ENCODE measurements around the gene STAG3. TPM values are rescaled to one million over a fixed set of nuclear protein-coding genes. Genes with fewer than 3 reads are reported as not detected.
"Not testable (repeated sequence)": the region's sequence is repeated elsewhere in the genome, so short reads cannot be mapped to it uniquely, and the experiment has no call there.

STAG3 gene
- polyA plus RNA-seq, 1 donor from 2014 or later, result 61.5 TPM

DNA sequence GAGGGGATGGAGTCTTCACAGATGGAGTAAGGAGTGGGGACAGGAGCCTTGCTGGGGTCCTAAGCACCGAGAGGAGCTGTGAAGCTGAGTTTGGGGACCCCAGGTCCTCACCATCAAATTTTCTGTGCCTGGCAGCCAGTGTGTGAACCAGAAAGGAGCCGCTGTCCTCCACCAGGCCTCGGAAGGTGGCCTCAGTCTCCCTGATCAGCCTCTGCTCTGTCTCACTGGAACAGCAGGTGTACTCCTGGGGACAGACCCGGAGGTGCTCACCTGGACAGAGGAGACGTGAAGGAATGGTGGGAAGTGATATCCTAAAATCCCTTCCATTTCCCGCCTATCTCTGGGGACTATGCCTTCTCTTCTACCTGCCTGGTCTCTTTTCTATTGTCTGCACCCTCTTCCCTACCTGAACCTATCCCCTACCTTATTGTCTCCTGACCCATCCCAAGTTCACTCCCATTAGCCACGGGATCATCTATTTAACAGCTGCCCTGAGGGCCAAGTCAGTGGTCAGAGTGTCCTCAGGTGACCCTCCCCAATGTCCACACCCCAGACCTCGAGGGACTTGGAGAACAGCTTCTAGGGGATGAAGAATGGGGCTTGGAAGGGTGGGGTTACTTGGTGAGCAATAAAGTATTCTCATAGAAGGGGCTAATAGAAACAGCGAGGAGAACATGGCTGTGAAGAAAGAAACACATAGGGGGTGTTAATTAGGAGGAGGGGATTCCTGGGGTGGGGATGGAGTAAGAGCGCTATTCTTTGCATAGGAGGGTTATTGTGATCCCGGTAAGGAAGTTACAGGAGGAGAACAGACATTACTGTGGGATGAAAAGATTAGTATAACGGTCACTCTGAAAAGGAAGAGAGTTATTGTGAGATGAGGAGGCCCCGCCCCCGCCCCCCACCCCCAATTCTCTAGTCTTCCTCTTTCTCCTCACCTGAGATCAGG lies 1.3 kb upstream of the STAG3 start:
- H3K4me3 Mint-ChIP-seq, result peak overlapping the region; percentile 73 to 93 (median 85)
- peaks cover 11% of the 10 kb centered on the region for H3K27me3 Mint-ChIP-seq
- no peaks in the 10 kb centered on the region for H3K36me3 Mint-ChIP-seq
- H3K4me1 Mint-ChIP-seq, result peaks cover 5 to 10% (median 6%) of the 10 kb centered on the region in 3 donors
- peak overlapping the region in 1 of 3 donors; percentile 12 for H3K27ac Mint-ChIP-seq
- H3K9me3 Mint-ChIP-seq, result no peaks in the 10 kb centered on the region

DNA sequence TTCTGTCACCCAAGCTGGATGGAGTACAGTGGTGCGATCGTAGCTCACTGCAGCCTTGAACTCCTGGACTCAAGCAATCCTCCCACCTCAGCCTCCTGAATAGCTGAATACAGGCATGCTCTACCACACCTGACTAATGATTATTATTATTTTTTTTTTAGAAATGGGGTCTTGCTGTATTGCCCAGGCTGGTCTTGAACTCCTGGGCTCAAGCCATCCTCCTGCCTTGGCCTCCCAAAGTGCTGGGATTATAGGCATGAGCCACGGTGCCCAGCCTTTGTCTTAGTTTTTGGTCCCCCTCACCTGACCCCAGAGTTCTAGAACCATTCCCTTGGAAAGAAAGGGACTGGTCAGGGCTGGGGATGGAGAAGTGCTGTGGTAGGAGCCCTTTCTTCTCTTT lies 2.4 kb downstream of the STAG3 start:
- H3K27ac Mint-ChIP-seq, H3K36me3 Mint-ChIP-seq, H3K4me3 Mint-ChIP-seq, H3K27me3 Mint-ChIP-seq, H3K4me1 Mint-ChIP-seq, H3K9me3 Mint-ChIP-seq: not testable (repeated sequence)

DNA sequence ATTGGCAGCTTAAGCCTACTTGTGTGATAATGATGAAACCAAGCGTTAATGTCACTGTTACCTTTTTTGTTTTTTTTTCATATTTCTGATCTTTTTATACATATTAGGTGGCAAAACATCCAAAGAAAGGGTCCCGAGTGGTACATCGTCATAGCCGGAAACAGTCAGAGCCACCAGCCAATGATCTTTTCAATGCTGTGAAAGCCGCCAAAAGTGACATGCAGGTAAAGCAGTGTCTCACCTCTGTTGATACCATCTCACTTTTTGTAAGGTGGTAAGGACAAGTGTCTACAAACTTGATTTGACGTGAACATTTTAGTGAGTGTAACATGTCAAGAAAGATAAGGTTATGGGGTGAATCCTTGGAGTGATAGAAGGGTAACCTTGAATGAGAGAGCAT lies 4.9 kb downstream of the STAG3 start:
- not testable (repeated sequence) for H3K36me3 Mint-ChIP-seq, H3K4me3 Mint-ChIP-seq, H3K27me3 Mint-ChIP-seq, H3K27ac Mint-ChIP-seq, H3K4me1 Mint-ChIP-seq, H3K9me3 Mint-ChIP-seq

DNA sequence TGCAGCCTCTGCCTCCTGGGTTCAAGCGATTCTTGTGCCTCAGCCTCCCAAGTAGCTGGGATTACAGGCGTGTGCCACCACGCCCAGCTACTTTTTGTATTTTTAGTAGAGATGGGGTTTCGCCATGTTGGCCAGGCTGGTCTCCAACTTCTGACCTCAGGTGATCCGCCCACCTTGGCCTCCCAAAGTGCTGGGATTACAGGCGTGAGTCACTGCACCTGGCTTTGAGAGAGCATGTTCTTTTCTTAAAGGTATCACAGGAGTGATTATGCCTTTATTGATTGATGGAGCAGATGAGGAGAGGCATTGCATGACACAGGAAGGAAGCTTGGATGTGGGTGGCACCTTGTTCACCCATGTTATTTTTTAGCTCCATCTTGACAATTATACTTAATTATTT lies 5.4 kb downstream of the STAG3 start:
- not testable (repeated sequence) for H3K4me1 Mint-ChIP-seq, H3K36me3 Mint-ChIP-seq, H3K9me3 Mint-ChIP-seq, H3K27me3 Mint-ChIP-seq, H3K27ac Mint-ChIP-seq
- peak overlapping the region in 1 of 4 donors; percentile 52 for H3K4me3 Mint-ChIP-seq

- no peaks in the 10 kb centered on the region for H3K9me3 Mint-ChIP-seq
- peaks cover 8 to 13% (median 12%) of the 10 kb centered on the region in 3 donors for H3K4me1 Mint-ChIP-seq
- H3K27me3 Mint-ChIP-seq, result peaks cover 2% of the 10 kb centered on the region
- H3K4me3 Mint-ChIP-seq, result no peak overlapping the region
- no peak overlapping the region for H3K27ac Mint-ChIP-seq
- peaks cover 1% of the 10 kb centered on the region for H3K36me3 Mint-ChIP-seq
Measured at GRCh38 chr7:100185726-100186125, 8.0 kb downstream of the STAG3 start.

GRCh38 chr7:100189061-100189460 lies 11.3 kb downstream of the STAG3 start:
- H3K4me1 Mint-ChIP-seq, result peaks cover 24 to 41% (median 35%) of the 10 kb centered on the region in 3 donors
- H3K27ac Mint-ChIP-seq, result no peak overlapping the region
- H3K27me3 Mint-ChIP-seq, result no peaks in the 10 kb centered on the region
- peaks cover 1% of the 10 kb centered on the region for H3K36me3 Mint-ChIP-seq
- no peak overlapping the region for H3K4me3 Mint-ChIP-seq
- H3K9me3 Mint-ChIP-seq, result no peaks in the 10 kb centered on the region

- H3K4me1 Mint-ChIP-seq, result peaks cover 33 to 46% (median 42%) of the 10 kb centered on the region in 3 donors
Measured at GRCh38 chr7:100190048-100190711, 12.5 kb downstream of the STAG3 start.

DNA sequence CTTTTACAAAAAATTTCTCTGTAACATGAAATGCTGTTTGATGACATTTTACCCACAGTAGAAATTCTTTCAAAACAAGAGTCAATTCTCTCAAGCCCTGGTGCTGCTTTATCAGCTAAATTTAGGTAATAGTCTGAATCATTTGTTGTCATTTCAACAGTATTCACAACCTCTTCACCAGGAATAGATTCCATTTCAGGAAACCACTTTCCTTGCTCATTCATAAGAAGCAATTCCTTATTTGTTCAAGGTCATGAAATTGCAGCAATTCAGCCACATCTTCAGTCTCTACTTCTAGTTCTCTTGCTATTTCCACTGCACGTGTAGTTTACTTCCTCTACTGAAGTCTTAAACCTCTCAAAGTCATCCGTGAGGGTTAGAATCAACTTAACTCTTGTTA lies 14.1 kb downstream of the STAG3 start:
- Mint-ChIP-seq H3K27ac (peak overlapping the region; percentile 57 to 92 (median 86)), H3K4me3 (peak overlapping the region; percentile 13 to 83 (median 50)), H3K36me3 (no peaks in the 10 kb centered on the region), H3K27me3 (no peaks in the 10 kb centered on the region), H3K9me3 (peaks cover 0 to 3% (median 0%) of the 10 kb centered on the region in 3 donors), H3K4me1 (peaks cover 41 to 54% (median 54%) of the 10 kb centered on the region in 3 donors)

More at GRCh38 chr7:100190048-100190711, 12.5 kb downstream of the STAG3 start:
- Mint-ChIP-seq H3K27ac (peak overlapping the region; percentile 32 to 86 (median 57)), H3K9me3 (no peaks in the 10 kb centered on the region), H3K36me3 (no peaks in the 10 kb centered on the region), H3K4me3 (peak overlapping the region in 3 of 4 donors; percentile 52 to 61 (median 54)), H3K27me3 (no peaks in the 10 kb centered on the region)

- H3K4me1 Mint-ChIP-seq, result peaks cover 43 to 55% (median 54%) of the 10 kb centered on the region in 3 donors
- H3K4me3 Mint-ChIP-seq, result peak overlapping the region; percentile 13 to 83 (median 50)
- H3K36me3 Mint-ChIP-seq, H3K27me3 Mint-ChIP-seq, H3K9me3 Mint-ChIP-seq: not testable (repeated sequence)
- peak overlapping the region; percentile 57 to 92 (median 86) for H3K27ac Mint-ChIP-seq
Measured at GRCh38 chr7:100192281-100192862, 14.7 kb downstream of the STAG3 start.

GRCh38 chr7:100192969-100193368 lies 15.3 kb downstream of the STAG3 start:
- peaks cover 43 to 59% (median 54%) of the 10 kb centered on the region in 3 donors for H3K4me1 Mint-ChIP-seq
- no peaks in the 10 kb centered on the region for H3K27me3 Mint-ChIP-seq
- no peaks in the 10 kb centered on the region for H3K36me3 Mint-ChIP-seq
- peaks cover 0 to 3% (median 0%) of the 10 kb centered on the region in 3 donors for H3K9me3 Mint-ChIP-seq
- peak overlapping the region in 2 of 3 donors; percentile 57 to 92 for H3K27ac Mint-ChIP-seq
- H3K4me3 Mint-ChIP-seq, result peak overlapping the region in 3 of 4 donors; percentile 27 to 83 (median 58)

DNA sequence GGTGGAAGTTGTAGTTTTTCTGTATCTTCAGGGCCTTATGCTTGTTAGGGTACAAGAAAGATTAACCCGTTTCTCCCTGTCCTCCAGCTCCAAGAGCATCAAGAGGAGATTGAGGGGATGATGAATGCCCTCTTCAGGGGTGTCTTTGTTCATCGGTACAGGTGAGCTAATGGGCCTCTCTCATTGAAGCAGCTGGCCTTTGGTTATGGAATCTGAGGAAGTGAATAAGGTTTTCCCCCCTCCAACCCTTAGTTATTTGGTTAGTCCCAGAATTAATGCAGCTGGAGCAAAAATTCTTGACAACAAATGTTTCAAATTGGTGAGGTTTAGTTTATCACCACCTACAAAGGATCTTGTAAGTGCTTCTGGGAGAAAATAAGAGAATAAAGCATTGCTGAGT lies 17.5 kb downstream of the STAG3 start:
- Mint-ChIP-seq H3K27me3 (no peaks in the 10 kb centered on the region), H3K9me3 (peaks cover 0 to 3% (median 0%) of the 10 kb centered on the region in 3 donors), H3K36me3 (no peaks in the 10 kb centered on the region), H3K4me1 (peaks cover 54 to 63% (median 56%) of the 10 kb centered on the region in 3 donors), H3K4me3 (peak overlapping the region in 2 of 4 donors; percentile 11 to 48), H3K27ac (peak overlapping the region; percentile 59 to 87 (median 61))

GRCh38 chr7:100195901-100196322 lies 18.2 kb downstream of the STAG3 start:
- peaks cover 54 to 62% (median 54%) of the 10 kb centered on the region in 3 donors for H3K4me1 Mint-ChIP-seq
- not testable (repeated sequence) for H3K27me3 Mint-ChIP-seq, H3K9me3 Mint-ChIP-seq, H3K36me3 Mint-ChIP-seq
- peak overlapping the region; percentile 59 to 87 (median 80) for H3K27ac Mint-ChIP-seq
- H3K4me3 Mint-ChIP-seq, result peak overlapping the region; percentile 11 to 58 (median 45)

GRCh38 chr7:100198266-100198665 lies 20.5 kb downstream of the STAG3 start:
- H3K4me1 Mint-ChIP-seq, result peaks cover 36 to 54% (median 37%) of the 10 kb centered on the region in 3 donors
- H3K27me3 Mint-ChIP-seq, result no peaks in the 10 kb centered on the region
- no peaks in the 10 kb centered on the region for H3K36me3 Mint-ChIP-seq
- H3K4me3 Mint-ChIP-seq, result peak overlapping the region in 1 of 4 donors; percentile 4
- peaks cover 0 to 5% (median 0%) of the 10 kb centered on the region in 3 donors for H3K9me3 Mint-ChIP-seq
- no peak overlapping the region for H3K27ac Mint-ChIP-seq

- Mint-ChIP-seq H3K27ac (peak overlapping the region in 2 of 3 donors; percentile 50 to 86), H3K4me3 (peak overlapping the region in 3 of 4 donors; percentile 52 to 73 (median 57)), H3K9me3 (peaks cover 0 to 5% (median 0%) of the 10 kb centered on the region in 3 donors), H3K36me3 (no peaks in the 10 kb centered on the region), H3K27me3 (no peaks in the 10 kb centered on the region), H3K4me1 (peaks cover 26 to 44% (median 35%) of the 10 kb centered on the region in 3 donors)
Measured at GRCh38 chr7:100200693-100201092, 23.0 kb downstream of the STAG3 start.

GRCh38 chr7:100204454-100204853 lies 26.7 kb downstream of the STAG3 start:
- H3K4me1 Mint-ChIP-seq, result peaks cover 29 to 50% (median 37%) of the 10 kb centered on the region in 3 donors
- H3K27ac Mint-ChIP-seq, result no peak overlapping the region
- no peaks in the 10 kb centered on the region for H3K27me3 Mint-ChIP-seq
- peaks cover 0 to 1% (median 0%) of the 10 kb centered on the region in 3 donors for H3K9me3 Mint-ChIP-seq
- H3K4me3 Mint-ChIP-seq, result peak overlapping the region in 2 of 4 donors; percentile 44 to 45
- peaks cover 5% of the 10 kb centered on the region for H3K36me3 Mint-ChIP-seq
